Esophagus squamous epithelium (tissue), 4 donors: ENCODE data around the gene GID8.

Experiments used
- POLR2A ChIP-seq, 4 donors: fragments of 450-650 bp; IDR thresholded peaks; one replicate each; pipeline ENCODE4 v1.6.1; 2017; ENCODE audit warnings: antibody characterized with exemption in 4 of 4, mild to moderate bottlenecking in 4 of 4, moderate library complexity in 3 of 4
- TF ChIP-seq, protein P1 (sequence below), 6 experiments: fragments of 450-650 bp in 4 of 6; fragments of 200-600 bp in 2 of 6; sonication (generic) in 2 of 6; IDR thresholded peaks; one replicate each; pipeline ENCODE4 v1.5.1; 2016 to 2019; ENCODE audit warnings: antibody characterized with exemption in 6 of 6, mild to moderate bottlenecking in 4 of 6, moderate library complexity in 4 of 6

- TF ChIP-seq POLR2A (IDR thresholded peaks at IDR 0.05), result no peak
- TF ChIP-seq, protein P1, sequence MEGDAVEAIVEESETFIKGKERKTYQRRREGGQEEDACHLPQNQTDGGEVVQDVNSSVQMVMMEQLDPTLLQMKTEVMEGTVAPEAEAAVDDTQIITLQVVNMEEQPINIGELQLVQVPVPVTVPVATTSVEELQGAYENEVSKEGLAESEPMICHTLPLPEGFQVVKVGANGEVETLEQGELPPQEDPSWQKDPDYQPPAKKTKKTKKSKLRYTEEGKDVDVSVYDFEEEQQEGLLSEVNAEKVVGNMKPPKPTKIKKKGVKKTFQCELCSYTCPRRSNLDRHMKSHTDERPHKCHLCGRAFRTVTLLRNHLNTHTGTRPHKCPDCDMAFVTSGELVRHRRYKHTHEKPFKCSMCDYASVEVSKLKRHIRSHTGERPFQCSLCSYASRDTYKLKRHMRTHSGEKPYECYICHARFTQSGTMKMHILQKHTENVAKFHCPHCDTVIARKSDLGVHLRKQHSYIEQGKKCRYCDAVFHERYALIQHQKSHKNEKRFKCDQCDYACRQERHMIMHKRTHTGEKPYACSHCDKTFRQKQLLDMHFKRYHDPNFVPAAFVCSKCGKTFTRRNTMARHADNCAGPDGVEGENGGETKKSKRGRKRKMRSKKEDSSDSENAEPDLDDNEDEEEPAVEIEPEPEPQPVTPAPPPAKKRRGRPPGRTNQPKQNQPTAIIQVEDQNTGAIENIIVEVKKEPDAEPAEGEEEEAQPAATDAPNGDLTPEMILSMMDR (IDR thresholded peaks at IDR 0.05), result no peak
Measured at GRCh38 chr20:62918831-62919230, 19.1 kb upstream of the GID8 start.
